Kidney tubule cell (primary cell): Measurements from ENCODE around the gene RGS7.
A peak's percentile ranks its signal among the peaks of the same experiment; 100 is the strongest.
"Not testable (repeated sequence)": the region's sequence is repeated elsewhere in the genome, so short reads cannot be mapped to it uniquely, and the experiment has no call there.

Experiments
- DNase-seq: peaks from one replicate; pipeline ENCODE4 v3.0.0-alpha.2; 2018; ENCODE audit warnings: low spot score

The RGS7 gene

GRCh38 chr1:240973875-240974274, 383.1 kb downstream of the RGS7 start:
- DNase-seq, result no peak

GRCh38 chr1:240972059-240972458, 384.9 kb downstream of the RGS7 start:
- not testable (repeated sequence) for DNase-seq

- no peak for DNase-seq
Observed at GRCh38 chr1:240970253-240970652, 386.8 kb downstream of the RGS7 start.

DNA sequence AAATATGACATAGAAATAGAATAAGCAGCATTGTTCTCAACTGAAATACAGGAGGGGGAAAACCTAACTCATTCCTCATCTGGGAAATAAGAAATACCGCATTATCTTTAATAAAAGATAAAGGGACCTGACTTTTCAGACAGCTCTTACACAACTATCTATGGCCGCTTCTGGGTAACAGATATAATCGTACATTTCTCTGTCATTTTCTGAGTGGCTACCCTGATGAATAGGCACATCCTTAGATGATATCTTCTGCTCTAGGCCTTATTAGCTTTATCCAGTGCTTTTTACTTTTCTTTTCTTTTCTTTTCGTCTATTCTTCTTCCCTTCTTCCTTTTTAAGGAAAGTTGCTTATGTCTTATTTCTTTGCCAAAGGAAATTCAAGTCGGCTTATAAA, 388.1 kb downstream of the RGS7 start:
- no peak for DNase-seq

- DNase-seq, result no peak
Observed at GRCh38 chr1:240967070-240967724, 389.8 kb downstream of the RGS7 start.

- DNase-seq, result no peak
Observed at GRCh38 chr1:240965581-240966091, 391.4 kb downstream of the RGS7 start.

- DNase-seq, result no peak
Observed at GRCh38 chr1:240962086-240962485, 394.9 kb downstream of the RGS7 start.

DNA sequence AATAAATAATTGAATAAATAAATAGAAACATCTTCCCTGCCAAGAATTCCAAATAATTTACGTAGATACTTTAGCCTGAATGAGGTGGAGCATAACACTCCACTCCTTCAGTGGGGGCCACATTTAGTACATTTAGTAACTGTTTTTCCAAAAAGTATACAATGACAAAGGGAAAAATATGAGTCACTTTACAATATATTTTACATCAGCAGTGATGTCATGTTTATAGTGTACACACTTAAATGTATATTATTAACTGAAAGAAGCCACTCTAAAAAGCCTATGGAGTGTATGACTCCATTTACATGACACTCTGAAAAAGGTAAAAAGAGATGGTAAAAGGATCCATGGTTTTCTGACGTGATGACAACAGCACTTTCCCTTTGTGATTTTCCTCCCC, 400.6 kb downstream of the RGS7 start:
- DNase-seq, result no peak

DNA sequence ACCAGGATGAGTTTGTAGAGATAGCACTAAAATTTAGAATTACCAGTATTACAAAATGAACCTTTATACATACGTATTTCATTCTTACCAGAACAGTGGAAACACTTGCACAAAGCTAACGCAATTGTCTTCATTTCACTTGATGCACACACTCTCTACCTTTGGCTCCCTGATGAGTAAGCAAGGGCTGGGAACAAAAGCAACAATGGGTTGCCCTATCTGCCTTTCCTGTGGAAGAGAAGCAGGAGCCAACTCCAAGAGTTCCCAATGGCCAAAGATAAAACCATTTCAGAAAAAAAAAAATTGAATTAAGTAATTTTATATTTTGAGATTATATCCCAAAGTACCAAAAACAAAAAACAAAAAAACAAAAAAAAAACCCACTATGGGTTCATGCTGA, 401.0 kb downstream of the RGS7 start:
- DNase-seq, result no peak

GRCh38 chr1:240947438-240948224, 409.4 kb downstream of the RGS7 start:
- no peak for DNase-seq

DNA sequence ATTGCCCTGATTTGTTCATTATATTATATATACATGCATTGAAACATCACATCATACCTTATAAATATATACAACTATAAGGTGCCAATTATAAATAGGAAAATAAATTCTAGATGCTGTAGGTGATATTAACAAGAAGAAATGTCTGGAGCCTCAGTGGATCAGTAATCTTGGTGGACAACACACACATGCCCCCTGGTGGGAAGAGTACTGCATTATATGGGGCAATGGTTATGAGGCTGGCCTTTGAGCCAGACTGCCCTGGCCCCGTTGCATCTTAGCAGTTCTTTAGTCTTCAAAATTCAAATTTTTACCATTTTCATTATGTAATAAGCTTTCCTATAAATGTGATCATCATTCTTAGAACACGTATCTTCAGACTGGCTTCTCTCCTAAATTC, 410.1 kb downstream of the RGS7 start:
- DNase-seq, result peak; percentile 30

GRCh38 chr1:240942901-240943300, 414.1 kb downstream of the RGS7 start:
- no peak for DNase-seq

DNA sequence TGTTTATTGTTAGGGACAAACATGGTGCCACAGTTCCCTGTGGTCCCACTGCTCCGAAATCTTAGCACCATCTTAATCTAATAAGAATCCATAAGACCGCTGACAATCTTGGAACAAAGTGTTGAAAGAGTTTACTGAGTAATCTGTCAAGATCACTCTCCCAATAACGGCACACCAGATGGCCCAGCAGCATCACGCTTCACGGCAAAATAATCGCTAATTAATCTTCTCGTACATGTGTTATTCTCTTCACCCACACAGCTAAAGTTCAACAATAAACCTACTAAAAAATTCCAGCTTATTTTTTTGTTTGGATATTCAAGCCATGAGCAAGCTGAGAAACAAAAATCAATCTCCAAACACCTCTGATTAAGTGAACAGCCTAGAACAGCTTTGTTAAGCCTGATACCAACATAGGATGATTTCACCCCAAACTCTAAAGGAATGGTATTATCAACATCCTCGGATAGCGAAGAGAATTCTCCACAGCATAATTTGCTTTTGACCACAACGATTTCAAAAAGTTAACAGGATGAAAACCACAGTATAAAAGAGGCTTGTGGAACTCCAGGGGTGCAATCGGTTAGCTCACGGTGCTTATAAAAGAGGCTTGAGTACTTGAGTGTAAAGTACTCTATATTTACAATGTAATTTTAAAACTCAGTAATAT, 415.2 kb downstream of the RGS7 start:
- DNase-seq, result no peak

DNA sequence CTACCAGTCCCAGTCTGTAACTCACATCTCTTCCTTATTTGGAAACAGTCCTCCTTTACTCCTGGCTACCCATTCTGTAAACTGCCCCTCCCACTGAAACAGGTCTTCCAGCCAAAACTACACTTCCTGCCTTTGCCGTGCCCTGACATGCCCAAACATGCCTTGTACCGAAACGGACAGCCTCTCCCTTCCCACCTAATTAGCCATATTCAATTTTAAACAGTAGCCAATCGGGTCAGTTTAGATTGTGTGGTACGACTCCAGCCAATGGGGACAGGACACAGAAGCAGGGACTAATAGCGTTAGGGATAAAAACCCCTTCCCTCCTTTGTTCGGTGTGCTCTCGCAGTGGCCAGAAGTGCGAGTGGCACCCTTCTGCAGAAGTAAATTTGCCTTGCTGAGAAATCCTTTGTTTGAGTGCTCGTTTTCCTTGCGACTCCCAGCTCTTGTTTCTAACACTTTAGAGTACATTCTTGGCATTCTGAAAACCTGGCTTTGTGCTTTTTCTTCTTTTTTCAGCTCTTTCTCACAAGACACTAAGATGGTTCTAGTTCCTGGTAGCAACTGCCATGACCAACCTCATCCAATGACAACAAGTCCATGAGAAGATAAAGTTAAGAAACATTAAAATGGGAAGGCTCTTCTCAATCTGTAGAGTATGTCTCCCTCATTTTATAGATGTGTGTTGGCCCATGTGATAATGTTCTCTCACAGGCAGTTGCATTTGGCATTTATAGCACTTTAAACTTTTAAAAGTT, 419.9 kb downstream of the RGS7 start:
- DNase-seq, result no peak

GRCh38 chr1:240935920-240936319, 421.1 kb downstream of the RGS7 start:
- DNase-seq, result no peak

DNA sequence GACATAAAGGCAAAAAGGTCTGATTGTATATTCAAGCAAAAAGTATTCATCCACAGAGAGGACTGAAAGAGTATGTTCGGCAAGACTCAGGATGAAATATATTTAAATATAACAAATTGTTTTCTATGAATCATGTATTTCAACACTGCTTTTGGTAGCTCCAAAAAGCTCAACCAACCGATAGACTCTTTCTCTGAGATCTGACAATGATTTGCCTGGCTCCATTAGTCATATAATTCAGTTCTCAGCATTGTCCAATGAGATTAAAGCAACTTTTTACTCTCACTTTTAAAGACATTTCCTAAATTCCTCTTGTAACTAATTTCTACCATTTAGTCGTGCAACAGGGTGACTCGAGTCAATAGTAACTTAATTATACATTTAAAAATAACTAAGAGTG, 426.0 kb downstream of the RGS7 start:
- peak; percentile 1 for DNase-seq

- no peak for DNase-seq
Observed at GRCh38 chr1:240928265-240928664, 428.7 kb downstream of the RGS7 start.

- no peak for DNase-seq
Observed at GRCh38 chr1:240927821-240928220, 429.2 kb downstream of the RGS7 start.

DNA sequence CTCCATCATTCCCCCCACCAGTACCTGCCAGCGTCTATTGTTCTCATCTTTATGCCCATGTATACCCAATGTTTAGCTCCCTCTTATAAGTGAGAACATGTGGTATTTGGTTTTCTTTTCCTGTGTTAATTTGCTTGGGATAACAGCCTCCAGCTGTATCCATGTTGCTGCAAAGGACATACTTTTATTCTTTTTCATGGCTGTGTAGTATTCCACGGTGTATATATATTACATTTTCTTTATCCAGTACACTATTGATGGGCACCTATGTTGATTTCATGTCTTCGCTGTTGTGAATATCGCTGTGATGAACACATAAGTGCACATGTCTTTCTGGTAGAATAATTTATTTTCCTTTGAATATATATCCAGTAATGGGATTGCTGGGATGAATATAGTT, 431.7 kb downstream of the RGS7 start:
- no peak for DNase-seq

- DNase-seq, result no peak
Observed at GRCh38 chr1:240917976-240918375, 439.0 kb downstream of the RGS7 start.

GRCh38 chr1:240914506-240914905, 442.5 kb downstream of the RGS7 start:
- no peak for DNase-seq

GRCh38 chr1:240912821-240913220, 444.2 kb downstream of the RGS7 start:
- DNase-seq, result no peak
